Progenitor cell of endocrine pancreas (in vitro differentiated cells): Measurements from ENCODE around the gene CYP19A1. TPM values are rescaled to one million over a fixed set of nuclear protein-coding genes. Genes with fewer than 3 reads are reported as not detected.

ENCODE experiments used
- DNase-seq: peaks from one replicate; pipeline ENCODE4 v3.0.0; 2021; ENCODE audit warnings: low spot score; ENCODE audit not compliant: unreplicated experiment
- H3K27ac Mint-ChIP-seq: 2 replicates; pipeline ENCODE4 v1.8.0; 2021; ENCODE audit warnings: mild to moderate bottlenecking, moderate library complexity, mixed read lengths
- H3K27me3 Mint-ChIP-seq: 2 replicates; pipeline ENCODE4 v1.8.0; 2021; ENCODE audit warnings: mixed read lengths
- H3K36me3 Mint-ChIP-seq: 2 replicates; pipeline ENCODE4 v1.8.0; 2022; ENCODE audit warnings: mixed read lengths; ENCODE audit not compliant: insufficient read depth
- H3K4me1 Mint-ChIP-seq: 2 replicates; pipeline ENCODE4 v1.8.0; 2021; ENCODE audit warnings: low read depth, mixed read lengths
- H3K4me3 Mint-ChIP-seq: 2 replicates; pipeline ENCODE4 v1.8.0; 2021; ENCODE audit warnings: low read depth, mild to moderate bottlenecking, moderate library complexity, mixed read lengths
- H3K9me3 Mint-ChIP-seq: 2 replicates; pipeline ENCODE4 v1.8.0; 2021; ENCODE audit warnings: low read depth, mixed read lengths
- CTCF ChIP-seq: fragments of 200-600 bp; sonication (generic); IDR thresholded peaks from one replicate; pipeline ENCODE4 v1.5.0; 2021; ENCODE audit warnings: antibody characterized with exemption, mild to moderate bottlenecking; ENCODE audit not compliant: unreplicated experiment
- total RNA-seq: library from RNA; stranded (reverse); gene quantifications from 2 replicates; pipeline ENCODE4 v1.2.1, GENCODE V29; 2021

The CYP19A1 gene
- total RNA-seq, 1 donor from 2014 or later, result not detected

GRCh38 chr15:51328926-51329325 lies 9.5 kb downstream of the CYP19A1 start:
- no peaks in the 10 kb centered on the region for H3K9me3 Mint-ChIP-seq
- DNase-seq, result no peak
- H3K4me3 Mint-ChIP-seq, result no peak overlapping the region
- no peak overlapping the region for H3K27ac Mint-ChIP-seq
- peaks cover 4% of the 10 kb centered on the region for H3K27me3 Mint-ChIP-seq
- no peaks in the 10 kb centered on the region for H3K36me3 Mint-ChIP-seq
- TF ChIP-seq CTCF, result no peak
- H3K4me1 Mint-ChIP-seq, result no peaks in the 10 kb centered on the region

GRCh38 chr15:51327081-51327480 lies 11.3 kb downstream of the CYP19A1 start:
- Mint-ChIP-seq H3K4me1 (no peaks in the 10 kb centered on the region), H3K27me3 (peaks cover 11% of the 10 kb centered on the region), H3K36me3 (no peaks in the 10 kb centered on the region), H3K4me3 (no peak overlapping the region), H3K27ac (no peak overlapping the region), H3K9me3 (no peaks in the 10 kb centered on the region)
- DNase-seq, result no peak
- no peak for TF ChIP-seq CTCF

GRCh38 chr15:51325167-51325566 lies 13.2 kb downstream of the CYP19A1 start:
- Mint-ChIP-seq H3K36me3 (no peaks in the 10 kb centered on the region), H3K27me3 (peaks cover 11% of the 10 kb centered on the region), H3K4me3 (no peak overlapping the region), H3K27ac (no peak overlapping the region), H3K9me3 (no peaks in the 10 kb centered on the region), H3K4me1 (no peaks in the 10 kb centered on the region)
- TF ChIP-seq CTCF, result no peak
- DNase-seq, result no peak

GRCh38 chr15:51323749-51324148 lies 14.6 kb downstream of the CYP19A1 start:
- Mint-ChIP-seq H3K9me3 (no peaks in the 10 kb centered on the region), H3K27me3 (peaks cover 16% of the 10 kb centered on the region), H3K36me3 (no peaks in the 10 kb centered on the region), H3K27ac (no peak overlapping the region), H3K4me3 (no peak overlapping the region), H3K4me1 (no peaks in the 10 kb centered on the region)
- no peak for DNase-seq
- no peak for TF ChIP-seq CTCF

- peaks cover 16% of the 10 kb centered on the region for H3K27me3 Mint-ChIP-seq
- no peaks in the 10 kb centered on the region for H3K4me1 Mint-ChIP-seq
- H3K9me3 Mint-ChIP-seq, result no peaks in the 10 kb centered on the region
- no peak for DNase-seq
- H3K4me3 Mint-ChIP-seq, result no peak overlapping the region
- H3K27ac Mint-ChIP-seq, result no peak overlapping the region
- no peak for TF ChIP-seq CTCF
- no peaks in the 10 kb centered on the region for H3K36me3 Mint-ChIP-seq
Observed at GRCh38 chr15:51322621-51323296, 15.6 kb downstream of the CYP19A1 start.
